ENCODE data around the gene GGA2.
A peak's percentile ranks its signal among the peaks of the same experiment; 100 is the strongest.

GRCh38 chr16:23556881-23557778 lies 46.8 kb upstream of the GGA2 start, which contains the start of the genes EARS2 and UBFD1:
- TF ChIP-seq CTCF (IDR thresholded peaks at IDR 0.05), result peak; percentile 93 to 97 (median 95)
- TF ChIP-seq POLR2A (IDR thresholded peaks at IDR 0.05), result peak; percentile 33
- TF ChIP-seq EP300 (IDR thresholded peaks at IDR 0.05), result peak; percentile 60
